K562 (cell line): ENCODE results near the gene SPINK8. TPM values are rescaled to one million over a fixed set of nuclear protein-coding genes. Genes with fewer than 3 reads are reported as not detected.
A peak's percentile ranks its signal among the peaks of the same experiment; 100 is the strongest.

ENCODE experiments used
- ATAC-seq: fragments of 200-7000 bp; cut with Tn5 transposase; 3 replicates; pipeline ENCODE4 v1.9.1; 2020; ENCODE audit warnings: moderate library complexity
- BruUV-seq: library from RNA; stranded (reverse); fragments of 400-500 nt; replicated peaks from 2 replicates; lab custom pipeline; 2021; lab: Mats Ljungman, UMichigan
- CTCF ChIA-PET: fragments of 300-600 bp; formaldehyde crosslinking; extraction: SDS; loops from one replicate; lab custom pipeline; 2021; ENCODE audit warnings: low intra/inter-chr PET ratio; lab: Yijun Ruan, JAX
- POLR2A ChIA-PET: fragments of 300-600, 350-650 bp; sonication (Branson Sonifier 250); formaldehyde crosslinking; extraction: SDS; loops from one replicate; lab custom pipeline; 2021; ENCODE audit warnings: antibody characterized with exemption, inconsistent platforms; lab: Yijun Ruan, JAX
- DNase-seq, 4 experiments: peaks; one replicate each; pipeline versions ENCODE4 v3.0.0 to v3.0.0-alpha.2; 2011 to 2018; ENCODE audit warnings: low spot score in 3 of 4, mixed read lengths in 3 of 4; ENCODE audit errors: extremely low read depth in 1 of 4
- FAIRE-seq: peaks from 2 replicates; lab custom pipeline; 2011; peaks lifted over from hg19 to GRCh38; lab: Jason Lieb, UNC
- H2AFZ ChIP-seq: 2 replicates; pipeline ENCODE4 v1.6.0; 2011; ENCODE audit warnings: low read depth, low read length, control low read depth, inconsistent platforms
- H3K27ac ChIP-seq: fragments of 200-600 bp; 3 replicates; pipeline ENCODE4 v1.8.0; 2011; ENCODE audit warnings: low read depth, mild to moderate bottlenecking, control low read depth, inconsistent platforms, low read length, moderate library complexity, mixed read lengths; ENCODE audit errors: extremely low read depth
- H3K27me3 ChIP-seq, 2 experiments: fragments of 300-600 bp in 1 of 2; 2 replicates in 1 of 2; 3 replicates in 1 of 2; pipeline versions ENCODE4 v1.6.0 to v1.8.0; 2011; ENCODE audit warnings: inconsistent platforms in 2 of 2, low read length in 2 of 2, mild to moderate bottlenecking in 1 of 2, mixed read lengths in 1 of 2, moderate library complexity in 1 of 2; ENCODE audit not compliant: control insufficient read depth in 2 of 2, insufficient read depth in 2 of 2
- H3K36me3 ChIP-seq: fragments of 300-600 bp; 3 replicates; pipeline ENCODE4 v1.8.0; 2011; ENCODE audit warnings: mild to moderate bottlenecking, low read length, inconsistent platforms; ENCODE audit not compliant: control insufficient read depth, insufficient read depth
- H3K4me1 ChIP-seq, 2 experiments: fragments of 200-600 bp in 1 of 2; replicated peaks in 1 of 2; 2 replicates in 1 of 2; 3 replicates in 1 of 2; pipeline versions ENCODE4 v1.5.1 to v1.8.0; 2011; ENCODE audit warnings: inconsistent platforms in 2 of 2, low read length in 2 of 2, mild to moderate bottlenecking in 1 of 2, mixed read lengths in 1 of 2, moderate library complexity in 1 of 2; ENCODE audit not compliant: control insufficient read depth in 2 of 2, insufficient read depth in 2 of 2
- H3K4me2 ChIP-seq: 2 replicates; pipeline ENCODE4 v1.6.1; 2011; ENCODE audit warnings: low read length, control low read depth, inconsistent platforms, mixed read lengths; ENCODE audit not compliant: insufficient read depth
- H3K4me3 ChIP-seq: fragments of 200-600 bp; sonication (generic), shearing (Covaris generic); 2 replicates; pipeline ENCODE4 v1.5.1; 2016; ENCODE audit warnings: control low read depth, inconsistent platforms
- H3K79me2 ChIP-seq: fragments of 200-600 bp; 3 replicates; pipeline ENCODE4 v1.8.0; 2011; ENCODE audit warnings: low read length, inconsistent platforms; ENCODE audit not compliant: control insufficient read depth, insufficient read depth
- H3K9ac ChIP-seq, 2 experiments: 2 replicates each; pipeline versions ENCODE4 v1.6.0 to v1.6.1; 2011; ENCODE audit warnings: low read depth in 2 of 2, low read length in 2 of 2, control low read depth in 1 of 2, inconsistent platforms in 1 of 2, mild to moderate bottlenecking in 1 of 2, mixed read lengths in 1 of 2; ENCODE audit not compliant: insufficient read depth in 1 of 2
- H3K9me1 ChIP-seq: one replicate; pipeline ENCODE4 v1.6.0; 2011; ENCODE audit warnings: inconsistent platforms, mild to moderate bottlenecking, low read length, moderate library complexity; ENCODE audit not compliant: control insufficient read depth, insufficient read depth
- H3K9me3 ChIP-seq: replicated peaks from 2 replicates; pipeline ENCODE4 v1.5.1; 2011; ENCODE audit warnings: low read depth, low read length, inconsistent platforms; ENCODE audit not compliant: control insufficient read depth, insufficient read depth
- H4K20me1 ChIP-seq: replicated peaks from 2 replicates; pipeline ENCODE4 v1.6.1; 2011; ENCODE audit warnings: low read length, inconsistent platforms, mixed read lengths; ENCODE audit not compliant: control insufficient read depth, insufficient read depth
- KLF10 ChIP-seq: fragments of 250-450 bp; sonication (Bioruptor Pico); IDR thresholded peaks from 2 replicates; pipeline ENCODE4 v1.6.1; 2021; ENCODE audit warnings: matching md5 sums
- PRDM10 ChIP-seq: fragments of 450-650 bp; IDR thresholded peaks from 2 replicates; pipeline ENCODE4 v1.6.1; 2018; ENCODE audit not compliant: partially characterized antibody
- WGBS: fragments of 100-300 bp; shearing (Covaris generic); methylation state at CpG from one replicate; pipeline ENCODE4 v1.1.6; 2016; ENCODE audit warnings: low coverage, mixed read lengths; ENCODE audit not compliant: insufficient coverage; ENCODE audit errors: missing lambda C conversion rate; 5-methylcytosine and 5-hydroxymethylcytosine counted together
- in situ Hi-C: fragments of 300-500 bp; cut with MboI; formaldehyde crosslinking; loops from 4 replicates; pipeline ENCODE4 v1.15.0; 2018; ENCODE audit warnings: inconsistent platforms, mixed read lengths
- intact Hi-C: fragments of 100-400 bp; cut with micrococcal nuclease; formaldehyde crosslinking; loops from 2 replicates; pipeline ENCODE4 v1.14.2; 2022
- polyA plus RNA-seq, 8 experiments: library from polyadenylated mRNA; depleted of rRNA in 4 of 8; stranded (reverse) in 5 of 8; unstranded in 3 of 8; fragments of >200 nt; fragmentation: Nextera tagmentation in 2 of 8; fragmentation: Illumina TruSeq in 1 of 8; extraction: Ambion mirVana in 2 of 8; extraction: Trizol in 1 of 8; gene quantifications; 2 replicates each; pipeline versions ENCODE4 v1.2.1 to v1.2.3, GENCODE V29; 2011 to 2014; ENCODE audit warnings: inconsistent platforms in 1 of 8, missing spikeins in 1 of 8
- total RNA-seq, 7 experiments: library from RNA; depleted of rRNA in 6 of 7; stranded (reverse); fragments of >200 nt in 6 of 7; fragmentation: Illumina TruSeq in 2 of 7; extraction: Trizol in 2 of 7; gene quantifications; 2 replicates each; pipeline versions ENCODE4 v1.2.1 to v1.2.3, GENCODE V29; 2011 to 2021; ENCODE audit warnings: low replicate concordance in 1 of 7

SPINK8 gene
- total and polyA plus RNA-seq, 9 of the 15 experiments (the other 6 are each of a cell fraction or from before 2014, with no cell fraction given): not detected

GRCh38 chr3:48369693-48370332, 36.4 kb upstream of the SPINK8 start:
- TF ChIP-seq PRDM10: peak; percentile 27
- TF ChIP-seq KLF10: no peak
- FAIRE-seq: no peak
- peak overlapping the region; percentile 70 for H2AFZ ChIP-seq
- DNase-seq: peak in 1 of 4 experiments; percentile 6
- H3K9ac ChIP-seq: no peak overlapping the region
- H3K9me1 ChIP-seq: no peaks in the 10 kb centered on the region
- WGBS: 23% methylated on average over 7 of the region's 7 CpGs
- no TSS peak for BruUV-seq
- in situ Hi-C loops (no loop called here), intact Hi-C loops (no loop called here)
- H3K4me1 ChIP-seq: peaks cover 0 to 3% of the 10 kb centered on the region in 2 experiments; a peak in 2 of 5 replicates
- H3K27me3 ChIP-seq: no peaks in the 10 kb centered on the region
- no peaks in the 10 kb centered on the region for H3K79me2 ChIP-seq
- ATAC-seq: peak; percentile 43; the same call in 1 of the 3 replicates
- no peaks in the 10 kb centered on the region for H4K20me1 ChIP-seq
- H3K4me3 ChIP-seq: no peak overlapping the region
- no peak overlapping the region for H3K4me2 ChIP-seq
- ChIA-PET CTCF (no interaction called here), POLR2A (no interaction called here)
- H3K9me3 ChIP-seq: no peaks in the 10 kb centered on the region
- H3K27ac ChIP-seq: no peak overlapping the region
- H3K36me3 ChIP-seq: no peaks in the 10 kb centered on the region
